Keratinocyte (primary cell): Measurements from ENCODE around the gene ZHX3. TPM values are rescaled to one million over a fixed set of nuclear protein-coding genes. Genes with fewer than 3 reads are reported as not detected.

Experiments used
- DNase-seq: peaks from one replicate; pipeline ENCODE4 v3.0.0-alpha.2; 2011; ENCODE audit warnings: low read depth, missing footprints, low spot score
- FAIRE-seq: peaks from 2 replicates; lab custom pipeline; 2011; peaks lifted over from hg19 to GRCh38; lab: Jason Lieb, UNC
- H2AFZ ChIP-seq: 2 replicates; pipeline ENCODE4 v1.6.0; 2012; ENCODE audit warnings: low read length, control low read depth, inconsistent platforms; ENCODE audit not compliant: control insufficient read depth
- H3K27ac ChIP-seq: 2 replicates; pipeline ENCODE4 v1.5.1; 2011; ENCODE audit warnings: low read length; ENCODE audit not compliant: control insufficient read depth, insufficient read depth
- H3K27me3 ChIP-seq: 3 replicates; pipeline ENCODE4 v1.6.0; 2011; ENCODE audit warnings: low read length; ENCODE audit not compliant: control insufficient read depth, insufficient read depth; ENCODE audit errors: extremely low read depth
- H3K36me3 ChIP-seq, 2 experiments: 2 replicates in 1 of 2; 3 replicates in 1 of 2; pipeline ENCODE4 v1.5.1; 2011; ENCODE audit warnings: low read length in 2 of 2, mild to moderate bottlenecking in 1 of 2; ENCODE audit not compliant: control insufficient read depth in 2 of 2, insufficient read depth in 2 of 2; ENCODE audit errors: extremely low read depth in 1 of 2
- H3K4me1 ChIP-seq: 3 replicates; pipeline ENCODE4 v1.5.1; 2011; ENCODE audit warnings: low read length; ENCODE audit not compliant: control insufficient read depth, insufficient read depth; ENCODE audit errors: extremely low read depth
- H3K4me2 ChIP-seq: 3 replicates; pipeline ENCODE4 v1.6.0; 2011; ENCODE audit warnings: low read depth, low read length; ENCODE audit not compliant: control insufficient read depth, insufficient read depth; ENCODE audit errors: extremely low read depth
- H3K4me3 ChIP-seq, 3 experiments: fragments of 200-600 bp in 1 of 3; sonication (generic) in 1 of 3; 2 replicates in 2 of 3; 3 replicates in 1 of 3; pipeline ENCODE4 v1.5.1; 2011 to 2016; ENCODE audit warnings: low read length in 3 of 3, mild to moderate bottlenecking in 3 of 3, control low read depth in 2 of 3, inconsistent platforms in 1 of 3, low read depth in 1 of 3, mixed read lengths in 1 of 3, mixed run types in 1 of 3, moderate library complexity in 1 of 3; ENCODE audit not compliant: control insufficient read depth in 2 of 3, insufficient read depth in 2 of 3; ENCODE audit errors: extremely low read depth in 1 of 3
- H3K79me2 ChIP-seq: 2 replicates; pipeline ENCODE4 v1.6.0; 2012; ENCODE audit warnings: low read length; ENCODE audit not compliant: control insufficient read depth, insufficient read depth
- H3K9ac ChIP-seq: 3 replicates; pipeline ENCODE4 v1.6.0; 2011; ENCODE audit warnings: low read length; ENCODE audit not compliant: control insufficient read depth, insufficient read depth; ENCODE audit errors: extremely low read depth
- H3K9me1 ChIP-seq: 3 replicates; pipeline ENCODE4 v1.6.0; 2011; ENCODE audit warnings: low read length; ENCODE audit not compliant: control insufficient read depth, insufficient read depth; ENCODE audit errors: extremely low read depth
- H3K9me3 ChIP-seq: 2 replicates; pipeline ENCODE4 v1.5.1; 2012; ENCODE audit warnings: low read depth, low read length; ENCODE audit not compliant: control insufficient read depth
- H4K20me1 ChIP-seq: 3 replicates; pipeline ENCODE4 v1.6.0; 2011; ENCODE audit warnings: low read length; ENCODE audit not compliant: control insufficient read depth, insufficient read depth; ENCODE audit errors: extremely low read depth
- CTCF ChIP-seq, 3 experiments: IDR thresholded peaks in 1 of 3; conservative IDR thresholded peaks in 1 of 3; optimal IDR thresholded peaks in 1 of 3; 2 replicates in 2 of 3; 3 replicates in 1 of 3; pipeline versions ENCODE3 to v1.5.1; 2011; ENCODE audit warnings: low read length in 3 of 3, mild to moderate bottlenecking in 3 of 3, moderate library complexity in 2 of 3, control low read depth in 1 of 3, inconsistent platforms in 1 of 3; ENCODE audit not compliant: insufficient read depth in 2 of 3; ENCODE audit errors: extremely low read depth in 1 of 3
- EZH2 ChIP-seq: IDR thresholded peaks from one replicate; pipeline ENCODE4 v1.6.1; 2012; ENCODE audit warnings: inconsistent platforms, mild to moderate bottlenecking, low read length, moderate library complexity
- dilution Hi-C: fragments of 300-500 bp; cut with MboI; formaldehyde crosslinking; loops from one replicate; pipeline ENCODE4 v1.7.0; 2020; ENCODE audit warnings: low sequenced_read_pairs; ENCODE audit not compliant: extremely low pct_ligation_motif_present
- polyA plus RNA-seq, 5 experiments: library from polyadenylated mRNA; depleted of rRNA in 3 of 5; stranded (reverse) in 3 of 5; stranded (forward) in 1 of 5; unstranded in 1 of 5; fragments of >200 nt; gene quantifications; 1 replicate in 1 of 5; 2 replicates in 3 of 5; 3 replicates in 1 of 5; pipeline versions ENCODE4 v1.2.1 to v1.2.3, GENCODE V29; 2011 to 2012; ENCODE audit warnings: missing spikeins in 2 of 5, low read depth in 1 of 5, low replicate concordance in 1 of 5

The ZHX3 gene
- polyA plus RNA-seq, 1 donor (not counting 4 experiments of a cell fraction or from before 2014, with no cell fraction given) = 16.5 TPM

DNA sequence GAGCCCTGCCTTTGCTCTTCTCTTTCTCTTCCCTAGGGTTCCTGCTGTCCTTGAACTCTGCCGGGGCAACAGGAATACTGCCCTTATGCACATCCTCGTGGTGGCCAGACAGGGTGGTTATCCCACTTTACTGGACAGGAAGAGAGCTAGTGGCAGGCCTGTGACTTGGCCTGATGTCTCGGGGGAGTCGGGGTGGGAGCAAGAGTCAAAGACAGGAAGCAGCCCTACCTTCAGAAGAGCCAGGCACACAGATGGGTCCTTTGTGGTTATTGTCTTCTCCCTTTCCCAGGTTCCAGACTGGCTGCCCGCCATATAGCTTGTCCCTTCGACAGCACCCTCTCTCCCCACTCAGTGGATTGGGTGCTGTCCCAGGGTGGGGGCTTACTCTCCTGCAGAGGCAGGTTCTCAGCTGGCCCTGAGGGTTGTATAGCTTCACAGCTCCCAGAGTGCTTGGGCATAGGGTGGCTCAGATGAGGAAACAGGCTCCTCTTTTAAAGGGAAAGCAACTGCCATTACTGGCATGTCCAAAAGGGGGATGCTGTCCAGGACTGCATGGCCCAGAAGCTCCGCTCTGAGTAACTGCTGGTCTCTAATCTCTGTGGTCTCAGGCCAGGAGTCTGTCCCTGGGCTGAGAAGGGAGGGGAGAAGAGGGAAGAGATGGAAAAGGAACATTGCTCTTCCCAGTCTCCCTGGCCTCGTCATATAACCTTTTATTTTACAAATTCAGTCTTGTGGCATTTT is 162.9 kb downstream of the ZHX3 start:
- Histone ChIP-seq H3K9ac (no peak overlapping the region), H4K20me1 (peaks cover 7% of the 10 kb centered on the region), H2AFZ (no peak overlapping the region), H3K4me2 (no peak overlapping the region), H3K9me1 (no peaks in the 10 kb centered on the region), H3K36me3 (peaks cover 0 to 6% of the 10 kb centered on the region in 2 experiments), H3K27me3 (no peaks in the 10 kb centered on the region), H3K79me2 (peaks cover 93% of the 10 kb centered on the region), H3K9me3 (no peaks in the 10 kb centered on the region), H3K4me3 (no peak overlapping the region), H3K27ac (no peak overlapping the region), H3K4me1 (peaks cover 31% of the 10 kb centered on the region)
- no peak for FAIRE-seq
- DNase-seq = no peak
- no peak for TF ChIP-seq EZH2
- dilution Hi-C loops = no loop called here

DNA sequence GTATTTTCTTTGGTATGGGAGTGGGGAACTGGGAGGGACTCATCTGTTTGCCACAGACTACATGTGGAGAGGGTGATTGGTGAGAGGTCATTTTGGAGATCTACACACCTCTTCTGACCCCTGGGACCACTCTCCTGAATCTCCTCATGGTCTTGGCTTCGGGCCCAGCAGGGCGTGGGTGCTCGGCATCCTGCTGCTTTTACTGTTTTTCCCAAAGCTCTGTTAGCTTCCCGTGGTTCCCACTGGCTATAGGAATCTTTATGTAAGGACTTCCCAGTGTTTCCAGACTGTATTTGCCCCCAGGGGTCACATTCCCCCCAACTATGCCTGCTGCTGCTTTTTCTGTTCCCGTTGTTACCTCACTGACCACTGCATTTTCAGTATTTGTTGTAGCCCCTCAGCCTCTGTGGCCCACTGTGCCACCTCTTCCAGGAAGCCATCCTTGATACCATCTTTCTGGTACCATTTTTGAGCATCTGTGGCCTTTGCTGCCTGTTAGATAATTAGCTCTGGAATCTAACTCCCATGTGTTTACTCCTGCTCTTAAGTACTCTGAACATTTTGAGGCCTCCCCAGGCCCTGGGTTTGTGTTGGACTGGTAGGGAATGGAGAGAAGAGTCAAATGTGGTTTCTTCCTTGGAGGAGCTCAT is 165.3 kb downstream of the ZHX3 start:
- no peak overlapping the region for H3K4me2 ChIP-seq
- H3K4me3 ChIP-seq = no peak overlapping the region
- FAIRE-seq = no peak
- H3K27me3 ChIP-seq = no peaks in the 10 kb centered on the region
- H3K79me2 ChIP-seq = peaks cover 91% of the 10 kb centered on the region
- peaks cover 19% of the 10 kb centered on the region for H3K4me1 ChIP-seq
- H3K9ac ChIP-seq = no peak overlapping the region
- H2AFZ ChIP-seq = no peak overlapping the region
- TF ChIP-seq EZH2 (no peak), CTCF (optimal IDR thresholded peaks at IDR 0.05 in 1 of 3, IDR thresholded peaks at IDR 0.05 in 1 of 3, conservative IDR thresholded peaks at IDR 0.05 in 1 of 3; ENCODE audit: extremely low read depth in 1 of 3, insufficient read depth in 2 of 3, low read length in 3 of 3) (no peak)
- H3K36me3 ChIP-seq = no peaks in the 10 kb centered on the region
- no peaks in the 10 kb centered on the region for H3K9me3 ChIP-seq
- H3K9me1 ChIP-seq = no peaks in the 10 kb centered on the region
- peaks cover 5% of the 10 kb centered on the region for H4K20me1 ChIP-seq
- dilution Hi-C loops = no loop called here
- H3K27ac ChIP-seq = no peak overlapping the region
- no peak for DNase-seq
